NCI-H2227 treated with DMSO at 0.1 percent for 48 hours (cell line): ENCODE results near the gene FNDC11.
"Not testable (repeated sequence)": the region's sequence is repeated elsewhere in the genome, so short reads cannot be mapped to it uniquely, and the experiment has no call there.

Experiments
- DNase-seq: peaks from one replicate; lab custom pipeline; 2025; lab: John Stamatoyannopoulos, UW

The FNDC11 gene, protein sequence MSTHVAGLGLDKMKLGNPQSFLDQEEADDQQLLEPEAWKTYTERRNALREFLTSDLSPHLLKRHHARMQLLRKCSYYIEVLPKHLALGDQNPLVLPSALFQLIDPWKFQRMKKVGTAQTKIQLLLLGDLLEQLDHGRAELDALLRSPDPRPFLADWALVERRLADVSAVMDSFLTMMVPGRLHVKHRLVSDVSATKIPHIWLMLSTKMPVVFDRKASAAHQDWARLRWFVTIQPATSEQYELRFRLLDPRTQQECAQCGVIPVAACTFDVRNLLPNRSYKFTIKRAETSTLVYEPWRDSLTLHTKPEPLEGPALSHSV

DNA sequence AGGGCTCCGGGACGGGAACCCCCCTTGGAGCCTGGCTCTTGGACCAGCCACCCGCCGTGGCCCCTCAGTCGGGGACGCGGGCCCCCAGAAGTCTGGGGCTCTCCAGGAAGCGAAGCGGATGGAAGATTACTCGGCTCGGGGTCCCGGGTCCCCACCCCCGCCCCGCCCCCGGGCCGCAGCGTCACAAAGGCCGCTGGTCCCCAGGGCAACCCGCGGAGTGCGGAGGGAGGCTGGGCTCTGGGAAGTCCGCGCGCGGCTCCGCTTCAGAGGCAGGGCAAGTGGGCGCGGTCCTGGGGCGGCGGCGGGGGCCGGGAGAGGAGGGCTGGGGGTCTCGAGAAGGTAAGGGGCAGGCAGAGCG is at the start of gene FNDC11:
FNDC11 (plus strand) TSS at position 227 of the 358 bp plus-strand sequence. CDS start 1,505 bp downstream, outside the sequence.
- no peak for DNase-seq

DNA sequence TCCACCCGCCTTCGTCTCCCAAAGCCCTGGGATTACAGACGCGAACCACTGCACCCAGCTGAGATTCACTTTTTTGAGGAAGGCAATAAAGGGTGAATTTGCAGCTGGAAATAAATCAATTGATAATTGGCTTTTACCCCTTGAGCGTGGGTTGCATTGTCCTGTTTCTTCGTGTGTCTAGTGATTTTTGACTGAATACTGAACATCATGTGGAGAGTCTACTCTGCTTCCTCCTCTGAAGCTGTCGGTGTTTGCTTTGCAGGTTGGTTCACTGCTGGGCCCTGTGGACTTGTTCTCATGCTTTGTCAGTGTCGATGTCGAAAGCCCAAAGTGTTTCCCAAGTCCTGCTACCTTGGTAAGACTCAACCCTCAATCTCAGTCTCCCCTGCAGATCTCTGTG is 49.3 kb upstream of the FNDC11 start:
- no peak for DNase-seq

DNA sequence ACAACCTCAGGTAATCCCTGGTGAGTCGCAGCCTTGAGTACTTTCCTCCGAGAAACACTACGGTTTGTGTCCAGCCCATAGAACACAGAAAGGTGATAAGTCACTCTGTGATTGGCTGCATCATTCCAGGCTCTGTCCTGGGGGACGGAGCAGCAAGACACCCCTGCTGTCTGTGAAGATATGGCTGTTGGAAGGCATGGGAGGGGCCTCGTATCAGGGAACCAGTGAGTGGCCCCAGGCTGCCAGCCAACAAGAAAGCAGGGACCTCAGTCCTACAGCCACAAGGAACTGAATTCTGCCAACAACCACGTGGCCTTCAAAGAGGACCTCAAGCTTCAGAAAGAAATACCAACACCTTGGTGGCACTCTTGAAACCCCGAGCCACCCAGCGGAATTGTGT is 48.7 kb upstream of the FNDC11 start:
- DNase-seq = no peak

DNA sequence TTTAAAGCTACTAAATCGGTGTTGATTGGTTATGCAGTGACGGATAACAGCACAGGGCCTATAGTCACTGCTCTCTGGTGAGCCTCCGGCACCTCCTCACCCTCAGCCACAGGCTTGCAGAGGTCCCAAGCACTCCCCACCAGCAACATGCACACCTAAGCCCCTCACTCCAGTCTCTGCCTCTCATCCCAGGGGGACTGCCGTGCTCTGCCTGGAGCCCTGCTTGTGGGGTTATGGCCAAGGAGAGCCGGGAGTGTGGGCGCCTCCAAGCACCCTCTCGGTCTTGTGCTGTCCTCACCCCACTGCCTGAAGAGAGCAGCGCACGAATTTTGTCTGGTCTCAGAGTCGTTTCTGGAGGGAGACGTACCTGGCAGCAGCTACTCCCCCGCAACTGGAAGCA is 48.2 kb upstream of the FNDC11 start:
- no peak for DNase-seq

DNA sequence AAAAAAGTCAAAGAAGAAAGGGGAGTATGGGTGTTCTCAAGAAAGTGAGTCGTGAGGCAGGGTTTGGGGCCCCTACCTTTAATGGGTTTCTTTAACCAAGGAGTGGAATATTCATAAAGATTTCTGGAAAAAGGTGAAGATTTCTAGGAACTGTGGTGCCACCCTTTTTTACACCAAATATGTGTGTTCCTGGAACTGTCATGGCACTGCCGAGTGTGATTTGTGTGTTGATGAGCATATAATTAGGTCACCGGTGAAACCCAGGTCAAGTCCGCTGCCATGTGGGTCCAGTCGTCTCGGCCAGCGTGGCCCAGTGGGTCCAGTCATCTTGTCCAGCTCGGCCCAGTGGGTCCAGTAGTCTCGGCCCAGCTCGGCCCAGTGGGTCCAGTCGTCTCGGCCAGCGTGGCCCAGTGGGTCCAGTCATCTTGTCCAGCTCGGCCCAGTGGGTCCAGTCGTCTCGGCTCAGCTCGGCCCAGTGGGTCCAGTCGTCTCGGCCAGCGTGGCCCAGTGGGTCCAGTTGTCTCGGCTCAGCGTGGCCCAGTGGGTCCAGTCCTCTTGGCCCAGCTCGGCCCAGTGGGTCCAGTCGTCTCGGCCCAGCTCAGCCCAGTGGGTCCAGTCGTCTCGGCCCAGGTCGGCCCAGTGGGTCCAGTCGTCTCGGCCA is 46.7 kb upstream of the FNDC11 start:
- DNase-seq = no peak

DNA sequence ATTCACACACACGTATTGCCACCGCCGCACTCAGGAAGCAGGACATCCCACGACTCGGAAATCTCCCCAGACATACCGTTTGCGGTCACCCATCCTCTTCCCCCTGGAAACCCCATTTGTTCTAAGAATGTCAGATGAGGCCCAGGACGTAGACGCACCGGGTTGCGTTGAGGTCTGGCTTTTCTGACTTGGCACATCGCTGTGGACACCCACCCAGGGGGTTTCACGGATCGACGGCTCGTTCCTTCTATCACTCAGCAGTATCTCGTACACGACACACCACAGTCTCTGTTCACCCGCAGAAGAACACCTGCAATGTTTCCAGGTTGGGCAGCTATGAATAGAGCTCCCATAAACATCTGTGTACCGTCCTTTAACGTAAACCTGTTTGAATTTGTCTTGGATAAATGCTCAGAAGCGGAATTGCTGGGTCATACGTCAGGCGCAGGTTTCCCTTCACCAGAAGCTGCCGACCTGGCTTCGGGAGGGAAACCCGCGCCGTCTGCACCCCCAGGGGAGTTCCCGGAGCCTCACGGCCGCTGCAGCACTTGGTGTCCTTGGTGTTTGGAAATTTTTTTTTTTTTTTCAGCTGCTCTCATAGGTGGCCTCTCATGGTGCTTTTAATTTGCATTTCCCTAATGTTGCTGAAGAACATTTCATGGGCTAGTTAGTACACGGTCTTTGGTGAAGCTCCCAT is 45.7 kb upstream of the FNDC11 start:
- no peak for DNase-seq

DNA sequence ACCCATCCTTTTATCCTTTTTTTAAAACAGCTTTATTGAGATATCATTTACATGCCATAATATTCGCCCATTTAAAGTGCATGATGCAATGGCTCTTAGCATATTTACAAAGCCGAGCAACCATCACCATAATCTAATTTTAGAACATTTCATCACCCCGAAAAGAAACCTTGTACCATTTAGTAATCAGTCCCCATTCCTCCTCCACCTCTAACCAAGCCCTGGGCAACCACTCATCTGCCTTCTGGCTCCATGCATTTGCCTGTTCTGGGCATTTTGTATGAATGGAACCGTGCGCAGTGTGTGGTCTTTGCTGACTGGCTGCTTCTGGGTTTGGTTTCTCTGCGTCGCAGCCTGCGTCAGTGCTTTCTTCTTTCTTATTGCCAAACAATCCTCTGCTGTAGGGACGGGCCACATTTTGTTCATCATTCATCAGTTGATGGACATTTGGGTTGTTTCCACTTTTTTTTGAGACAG is 44.8 kb upstream of the FNDC11 start:
- DNase-seq = no peak

DNA sequence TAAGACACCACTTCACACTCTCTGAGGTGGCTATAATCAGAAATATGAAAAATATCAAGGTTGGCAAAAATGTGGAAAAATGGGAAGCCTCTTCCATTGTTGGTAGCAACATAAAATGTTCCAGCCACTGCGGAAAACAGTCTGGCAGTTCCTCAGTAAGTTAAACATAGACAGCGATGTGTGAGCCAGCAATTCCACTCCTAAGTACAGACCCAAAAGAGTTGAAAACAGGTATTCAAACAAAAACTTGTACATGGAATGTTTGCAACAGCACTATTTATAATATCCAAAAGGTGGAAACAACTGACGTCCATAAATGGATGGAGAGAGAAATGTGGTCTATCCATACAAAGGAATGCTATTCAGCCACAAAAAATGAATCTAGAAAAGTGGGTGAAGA is 40.8 kb upstream of the FNDC11 start:
- DNase-seq = no peak

DNA sequence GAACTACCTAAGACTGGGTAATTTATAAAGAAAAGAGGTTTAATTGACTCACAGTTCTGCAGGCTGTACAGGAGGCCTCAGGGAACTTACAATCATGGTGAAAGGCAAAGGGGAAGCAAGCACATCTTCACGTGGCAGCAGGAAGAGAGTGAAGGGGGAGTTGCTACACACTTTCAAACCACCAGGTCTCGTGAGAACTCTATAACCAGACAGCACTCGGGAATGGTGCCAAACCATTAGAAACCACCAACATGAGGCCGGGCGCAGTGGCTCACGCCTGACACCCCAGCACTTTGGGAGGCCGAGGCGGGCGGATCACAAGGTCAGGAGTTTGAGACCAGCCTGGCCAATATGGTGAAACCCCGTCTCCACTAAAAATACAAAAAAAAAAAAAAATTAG is 39.4 kb upstream of the FNDC11 start:
- not testable (repeated sequence) for DNase-seq

GRCh38 chr20:63517376-63518309 is 36.3 kb upstream of the FNDC11 start:
- no peak for DNase-seq

DNA sequence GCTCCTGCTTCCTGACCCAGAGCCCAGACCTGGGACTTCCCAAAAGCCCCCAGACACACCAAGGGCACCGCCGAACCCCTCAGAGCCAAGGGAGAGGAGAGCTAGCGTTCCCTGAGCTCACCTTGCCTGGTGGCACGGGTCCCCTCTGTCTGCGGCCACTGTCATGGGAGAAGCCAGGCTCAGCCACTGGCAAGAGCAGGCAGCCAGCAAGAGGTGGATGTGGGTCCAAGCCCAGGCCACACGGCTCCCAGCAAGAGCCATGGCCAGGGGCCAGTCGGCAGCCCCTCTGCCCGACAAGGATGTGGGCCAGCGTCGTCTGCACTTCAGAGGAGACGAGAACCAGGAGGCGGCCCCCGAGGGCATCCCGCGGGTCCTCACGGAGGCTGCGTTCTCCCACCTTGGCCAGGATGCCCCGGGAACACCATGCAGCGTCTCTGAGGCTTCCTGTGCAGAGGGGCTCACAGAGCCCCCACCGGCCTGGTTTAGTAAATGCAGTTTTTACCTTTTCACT is 35.6 kb upstream of the FNDC11 start:
- DNase-seq = no peak

- DNase-seq = no peak
These were observed 34.9 kb upstream of the FNDC11 start for GRCh38 chr20:63518946-63519667.

DNA sequence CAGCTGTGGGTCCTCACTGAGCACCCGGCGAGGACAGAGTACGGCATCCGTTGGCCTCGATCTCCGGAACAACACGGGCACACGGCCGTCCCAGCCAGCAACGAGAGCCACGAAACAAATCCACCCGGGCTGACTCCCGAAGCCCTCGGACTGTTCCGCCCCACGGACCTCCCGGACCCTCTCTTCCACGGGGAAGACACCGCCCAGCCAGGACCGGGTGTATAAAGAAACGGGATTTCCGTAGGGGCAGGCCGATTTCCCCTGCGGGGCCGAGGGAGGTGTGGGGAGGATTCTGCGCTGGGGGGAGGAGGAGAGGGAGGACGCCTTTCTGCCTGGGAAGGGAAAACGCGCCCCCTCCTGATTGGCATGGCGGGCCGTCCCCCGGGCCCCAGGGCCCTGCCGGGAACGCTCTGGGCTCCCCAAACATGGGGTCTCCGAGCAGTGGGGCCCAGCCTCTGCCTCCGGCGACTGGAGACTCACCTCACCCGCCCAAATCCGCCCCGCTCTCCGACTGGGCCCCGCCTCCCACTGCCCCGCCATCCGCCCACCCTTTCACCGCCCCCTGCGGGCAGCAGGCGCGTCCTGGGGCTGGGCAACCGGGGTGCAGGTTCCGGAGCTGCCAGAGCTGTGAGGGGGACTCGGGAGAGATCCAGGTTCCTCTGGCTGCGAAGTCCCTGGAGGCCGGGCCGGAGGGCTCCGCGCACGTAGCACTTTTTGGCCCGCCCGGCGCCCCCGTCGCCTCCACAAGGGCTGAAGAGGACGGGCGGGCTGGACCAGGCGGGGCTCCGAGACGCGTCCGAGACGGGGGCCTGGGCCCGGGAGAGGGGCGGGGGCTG is 34.1 kb upstream of the FNDC11 start:
- DNase-seq = peak; percentile 75

DNA sequence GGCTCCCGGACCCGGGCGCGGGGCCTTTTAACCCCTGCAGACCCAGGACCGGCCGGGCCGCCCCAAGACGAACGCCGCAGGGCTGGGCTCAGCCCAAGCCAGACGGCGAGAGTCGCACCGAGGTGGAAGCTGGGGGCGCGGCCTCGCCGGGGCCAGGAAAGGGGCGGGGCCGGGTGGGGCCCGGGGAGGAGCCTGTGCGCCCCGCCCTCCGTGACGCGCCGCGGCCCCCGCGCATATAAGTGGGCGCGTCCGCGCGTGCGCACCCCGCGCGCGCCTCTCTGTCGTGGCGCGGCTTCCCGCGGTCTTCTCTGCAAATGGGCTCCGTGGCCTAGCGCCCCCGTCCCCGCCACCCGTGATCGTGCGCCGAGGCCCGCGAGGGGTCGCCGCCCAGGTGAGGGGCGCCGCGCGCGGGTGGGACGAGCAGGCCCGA is 33.4 kb upstream of the FNDC11 start, which contains the start of gene PPDPF:
PPDPF (plus strand) TSS at position 262 of the 430 bp plus-strand sequence. CDS start 544 bp downstream, outside the sequence.
- peak; percentile 69 for DNase-seq

- DNase-seq = no peak
These were observed 32.9 kb upstream of the FNDC11 start for GRCh38 chr20:63520934-63521601.

DNA sequence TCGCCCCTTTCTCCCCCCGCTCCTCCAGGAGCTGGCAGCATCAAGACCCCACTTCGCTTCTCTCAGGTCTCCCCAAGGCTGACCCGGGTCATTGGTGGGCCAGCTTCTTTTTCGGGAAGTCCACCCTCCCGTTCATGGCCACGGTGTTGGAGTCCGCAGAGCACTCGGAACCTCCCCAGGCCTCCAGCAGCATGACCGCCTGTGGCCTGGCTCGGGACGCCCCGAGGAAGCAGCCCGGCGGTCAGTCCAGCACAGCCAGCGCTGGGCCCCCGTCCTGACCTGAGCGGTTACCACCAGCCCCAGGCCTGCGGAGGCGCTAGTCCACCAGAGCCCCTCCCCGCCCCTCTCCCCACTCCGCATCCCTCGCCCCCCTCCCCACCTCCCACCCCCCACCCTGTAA is 32.4 kb upstream of the FNDC11 start:
- no peak for DNase-seq

DNA sequence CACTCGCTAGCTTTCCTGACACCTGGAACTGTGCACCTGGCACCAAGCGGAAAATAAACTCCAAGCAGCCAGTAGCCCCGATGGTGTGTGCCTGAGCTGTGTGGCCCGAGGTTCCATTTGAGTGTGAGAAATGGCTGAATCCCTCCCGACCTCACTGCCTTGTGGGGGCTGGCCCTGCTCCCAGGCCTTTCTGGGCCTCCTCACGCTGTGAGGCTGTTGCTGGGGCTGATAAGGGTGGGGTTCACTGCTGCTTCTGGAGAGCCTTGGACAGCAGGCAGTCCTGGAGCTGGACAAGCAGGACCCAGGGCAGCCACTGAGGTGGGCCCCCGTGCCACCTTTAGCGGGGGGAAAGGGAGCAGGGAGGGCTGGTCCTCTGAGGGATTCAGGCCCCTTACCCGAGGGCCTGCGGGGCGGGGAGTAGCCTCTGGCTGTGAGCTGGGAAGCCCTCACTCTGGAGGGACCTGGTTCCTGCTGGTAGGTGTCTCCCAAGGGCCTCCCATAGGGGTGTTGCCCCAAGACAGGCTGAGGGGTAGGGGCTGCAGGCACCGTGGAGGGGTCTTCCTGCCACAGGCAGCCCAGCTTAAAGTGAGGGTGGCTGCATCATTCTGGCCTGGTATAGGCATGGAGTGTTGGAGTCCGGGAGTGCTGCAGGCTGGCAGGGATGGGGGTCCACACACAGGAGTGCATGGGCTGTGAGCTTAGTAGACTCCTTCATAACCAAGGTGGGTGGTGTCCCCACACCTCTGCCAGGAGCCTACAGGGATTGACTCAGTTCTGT is 31.7 kb upstream of the FNDC11 start:
- no peak for DNase-seq

DNA sequence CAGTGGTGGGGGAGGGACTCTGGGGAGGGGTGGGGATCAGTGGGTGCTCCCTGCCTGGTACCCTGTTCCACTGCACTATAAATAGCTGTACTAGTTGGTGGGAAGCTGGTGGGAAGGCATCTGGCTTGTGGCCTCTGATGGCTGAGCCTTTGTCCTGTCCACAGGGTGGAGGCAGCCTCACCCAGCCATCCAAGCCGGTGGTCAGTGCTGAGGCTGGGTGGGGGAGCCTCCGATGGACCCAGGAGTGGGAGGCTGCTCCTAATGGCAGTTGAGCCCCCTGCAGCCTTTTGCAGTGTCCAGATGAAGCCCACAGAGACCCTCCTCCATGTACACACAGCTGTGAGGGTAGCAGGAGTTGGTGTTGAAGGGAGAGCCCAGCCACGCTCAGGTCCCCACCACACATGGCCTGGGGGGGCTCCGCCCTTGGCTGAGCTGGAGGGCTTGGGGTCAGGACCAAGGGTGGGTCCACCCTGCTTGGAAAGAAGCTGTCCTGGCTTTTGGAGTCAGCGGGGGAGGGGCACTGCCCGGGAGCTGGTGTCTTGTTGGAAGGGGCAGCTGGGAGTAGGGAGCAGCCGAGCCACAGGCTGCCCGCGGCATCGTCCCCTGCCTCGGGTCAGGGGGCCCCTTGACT is 30.9 kb upstream of the FNDC11 start:
- no peak for DNase-seq
